Stimulated activated CD4-positive, alpha-beta T cell treated with anti-CD3 and anti-CD28 coated beads, TNF-alpha, amount 100 ng/mL, for 48 hours (primary cell): ENCODE data around the gene PTPN2.
A peak's percentile ranks its signal among the peaks of the same experiment; 100 is the strongest.
"Not testable (repeated sequence)": the region's sequence is repeated elsewhere in the genome, so short reads cannot be mapped to it uniquely, and the experiment has no call there.

ENCODE experiments used
- DNase-seq, 3 donors: peaks; one replicate each; pipeline ENCODE4 v3.0.0-alpha.2; 2020; ENCODE audit warnings: low read depth in 3 of 3

The PTPN2 gene

GRCh38 chr18:12827588-12827987 lies 56.4 kb downstream of the PTPN2 start:
- DNase-seq, result no peak

GRCh38 chr18:12825230-12825629 lies 58.8 kb downstream of the PTPN2 start:
- no peak for DNase-seq

- DNase-seq, result no peak
Measured at GRCh38 chr18:12823892-12824291, 60.1 kb downstream of the PTPN2 start.

GRCh38 chr18:12821408-12821807 lies 62.6 kb downstream of the PTPN2 start:
- DNase-seq, result no peak

GRCh38 chr18:12820506-12820905 lies 63.5 kb downstream of the PTPN2 start:
- DNase-seq, result no peak

GRCh38 chr18:12819841-12820240 lies 64.2 kb downstream of the PTPN2 start:
- no peak for DNase-seq

- no peak for DNase-seq
Measured at GRCh38 chr18:12819322-12819721, 64.7 kb downstream of the PTPN2 start.

GRCh38 chr18:12818243-12818642 lies 65.8 kb downstream of the PTPN2 start:
- no peak for DNase-seq

GRCh38 chr18:12816451-12816850 lies 67.6 kb downstream of the PTPN2 start:
- no peak for DNase-seq

- DNase-seq, result peak in 1 of 3 donors; percentile 43
Measured at GRCh38 chr18:12811191-12811950, 72.7 kb downstream of the PTPN2 start.

- DNase-seq, result no peak
Measured at GRCh38 chr18:12803069-12803936, 80.7 kb downstream of the PTPN2 start.

- DNase-seq, result no peak
Measured at GRCh38 chr18:12802538-12802937, 81.5 kb downstream of the PTPN2 start.

GRCh38 chr18:12796448-12796847 lies 87.6 kb downstream of the PTPN2 start:
- no peak for DNase-seq

GRCh38 chr18:12791610-12792009 lies 92.4 kb downstream of the PTPN2 start:
- no peak for DNase-seq

- no peak for DNase-seq
Measured at GRCh38 chr18:12786669-12787068, 97.4 kb downstream of the PTPN2 start.

- DNase-seq, result no peak
Measured at GRCh38 chr18:12783524-12783923, 100.5 kb downstream of the PTPN2 start.

GRCh38 chr18:12782521-12782920 lies 101.5 kb downstream of the PTPN2 start:
- DNase-seq, result no peak

- DNase-seq, result no peak
Measured at GRCh38 chr18:12779456-12779855, 104.6 kb downstream of the PTPN2 start.

GRCh38 chr18:12779043-12779442 lies 105.0 kb downstream of the PTPN2 start:
- DNase-seq, result no peak

GRCh38 chr18:12777500-12777944 lies 106.5 kb downstream of the PTPN2 start:
- DNase-seq, result no peak

- DNase-seq, result no peak
Measured at GRCh38 chr18:12776821-12777471, 107.1 kb downstream of the PTPN2 start.

- DNase-seq, result not testable (repeated sequence)
Measured at GRCh38 chr18:12776415-12776814, 107.6 kb downstream of the PTPN2 start.
